Pancreas (tissue), 10 donors: ENCODE measurements around the gene GPAT3. TPM values are rescaled to one million over a fixed set of nuclear protein-coding genes. Genes with fewer than 3 reads are reported as not detected.

Experiments
- ATAC-seq, 4 donors: fragments of 200-7000 bp; cut with Tn5 transposase; one replicate each; pipeline versions ENCODE4 v1.8.0 to v1.9.1; 2020; ENCODE audit warnings: mild to moderate bottlenecking in 4 of 4, moderate library complexity in 4 of 4
- DNase-seq, 6 donors: peaks; one replicate each; pipeline ENCODE4 v3.0.0-alpha.2; 2020
- FAIRE-seq: peaks from 2 replicates; lab custom pipeline; 2012; peaks lifted over from hg19 to GRCh38; lab: Jason Lieb, UNC
- H3K27ac ChIP-seq, 4 donors: fragments of 200-600 bp; sonication (generic); 1 replicate in 3 of 4; 2 replicates in 1 of 4; pipeline versions ENCODE4 v1.5.0 to v1.8.0; 2020
- H3K27me3 ChIP-seq, 4 donors: fragments of 200-600 bp; one replicate each; pipeline ENCODE4 v1.8.0; 2021
- H3K36me3 ChIP-seq, 3 donors: fragments of 200-600 bp; sonication (generic) in 1 of 3; one replicate each; pipeline versions ENCODE4 v1.5.0 to v1.8.0; 2020 to 2021
- H3K4me1 ChIP-seq, 3 donors: fragments of 200-600 bp; one replicate each; pipeline ENCODE4 v1.8.0; 2021
- H3K4me3 ChIP-seq, 4 donors: fragments of 200-600 bp; sonication (generic) in 2 of 4; one replicate each; pipeline versions ENCODE4 v1.5.0 to v1.8.0; 2020 to 2021
- H3K9me3 ChIP-seq, 4 donors: fragments of 200-600 bp; one replicate each; pipeline ENCODE4 v1.8.0; 2021
- WGBS, 2 donors: extraction: QIAGEN DNeasy Blood & Tissue Kit; methylation state at CpG; one replicate each; pipeline ENCODE4 v1.1.7; 2013; 5-methylcytosine and 5-hydroxymethylcytosine counted together
- intact Hi-C, 3 donors: fragments of 100-400 bp; cut with DNase I; formaldehyde crosslinking; loops; one replicate each; pipeline versions ENCODE4 v1.11.1 to v1.14.2; 2022
- polyA plus RNA-seq, 2 donors: library from polyadenylated mRNA; stranded (reverse); fragments of 200-250 nt; gene quantifications; one replicate each; pipeline ENCODE4 v1.2.3, GENCODE V29; 2013
- total RNA-seq, 6 donors: library from RNA; stranded (reverse); fragmentation: NEBNext Ultra II Directional in 4 of 6; extraction: Animal tissue kit (Norgen Biotek cat#: 25700) in 4 of 6; gene quantifications; one replicate each; pipeline versions ENCODE4 v1.2.1 to v1.2.4, GENCODE V29; 2021 to 2023
- TF ChIP-seq, protein P1 (sequence below), 4 donors: fragments of 200-600 bp; sonication (generic) in 3 of 4; IDR thresholded peaks; one replicate each; pipeline versions ENCODE4 v1.5.0 to v1.8.0; 2021; ENCODE audit warnings: antibody characterized with exemption in 4 of 4
- donor health status: healthy with polysubstance abuse.
- donor health status: DM: no; HTN: no; CAD: no; lungs with moderate emphysema.
- donor health status: DM: no; HTN: no; CAD: no.
- donor health status: control.
- donor health status: control.
- donor health status: Bipolar disorder and iron deficiency.
- donor health status: DM: yes; HTN: yes; CAD: no.
- donor health status: DM: no; HTN: no; CAD: no.
- donor health status: DM: no; HTN: no; CAD: no.
- donor health status: DM: yes; HTN: yes; CAD: no.

Gene GPAT3
- total and polyA plus RNA-seq, 8 donors, result 0.23 to 2.0 (median 1.1) TPM

DNA sequence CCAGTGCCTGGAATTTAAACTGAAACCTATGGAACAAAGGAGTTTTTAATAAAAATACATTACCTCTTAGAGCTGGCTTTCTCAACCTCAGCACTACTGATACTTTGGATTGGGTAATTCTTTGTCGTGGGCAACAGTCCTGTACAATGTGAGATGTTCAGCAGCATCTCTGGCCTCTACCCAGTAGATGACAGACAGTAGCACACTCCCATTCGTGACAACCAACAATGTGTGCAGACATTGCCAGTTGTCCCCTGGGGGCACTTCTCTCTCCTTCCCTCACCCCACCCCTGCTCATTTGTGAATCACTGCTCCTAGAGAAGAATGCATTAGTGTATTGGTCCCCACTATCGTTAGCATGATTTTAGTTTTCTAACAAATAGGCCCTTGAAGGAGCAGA is 16.2 kb downstream of the GPAT3 start:
- no peaks in the 10 kb centered on the region for H3K9me3 ChIP-seq
- FAIRE-seq (no peak), ATAC-seq (no peak), DNase-seq (no peak)
- no peaks in the 10 kb centered on the region for H3K27me3 ChIP-seq
- H3K4me3 ChIP-seq, result no peak overlapping the region
- H3K36me3 ChIP-seq, result no peaks in the 10 kb centered on the region
- TF ChIP-seq, protein P1, sequence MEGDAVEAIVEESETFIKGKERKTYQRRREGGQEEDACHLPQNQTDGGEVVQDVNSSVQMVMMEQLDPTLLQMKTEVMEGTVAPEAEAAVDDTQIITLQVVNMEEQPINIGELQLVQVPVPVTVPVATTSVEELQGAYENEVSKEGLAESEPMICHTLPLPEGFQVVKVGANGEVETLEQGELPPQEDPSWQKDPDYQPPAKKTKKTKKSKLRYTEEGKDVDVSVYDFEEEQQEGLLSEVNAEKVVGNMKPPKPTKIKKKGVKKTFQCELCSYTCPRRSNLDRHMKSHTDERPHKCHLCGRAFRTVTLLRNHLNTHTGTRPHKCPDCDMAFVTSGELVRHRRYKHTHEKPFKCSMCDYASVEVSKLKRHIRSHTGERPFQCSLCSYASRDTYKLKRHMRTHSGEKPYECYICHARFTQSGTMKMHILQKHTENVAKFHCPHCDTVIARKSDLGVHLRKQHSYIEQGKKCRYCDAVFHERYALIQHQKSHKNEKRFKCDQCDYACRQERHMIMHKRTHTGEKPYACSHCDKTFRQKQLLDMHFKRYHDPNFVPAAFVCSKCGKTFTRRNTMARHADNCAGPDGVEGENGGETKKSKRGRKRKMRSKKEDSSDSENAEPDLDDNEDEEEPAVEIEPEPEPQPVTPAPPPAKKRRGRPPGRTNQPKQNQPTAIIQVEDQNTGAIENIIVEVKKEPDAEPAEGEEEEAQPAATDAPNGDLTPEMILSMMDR (IDR thresholded peaks at IDR 0.05), result no peak
- WGBS, 2 donors, result 62% methylated on average over 3 of the region's 3 CpGs
- intact Hi-C loops, result no loop called here
- H3K27ac ChIP-seq, result no peak overlapping the region
- peaks cover 0 to 5% (median 0%) of the 10 kb centered on the region in 3 donors for H3K4me1 ChIP-seq

DNA sequence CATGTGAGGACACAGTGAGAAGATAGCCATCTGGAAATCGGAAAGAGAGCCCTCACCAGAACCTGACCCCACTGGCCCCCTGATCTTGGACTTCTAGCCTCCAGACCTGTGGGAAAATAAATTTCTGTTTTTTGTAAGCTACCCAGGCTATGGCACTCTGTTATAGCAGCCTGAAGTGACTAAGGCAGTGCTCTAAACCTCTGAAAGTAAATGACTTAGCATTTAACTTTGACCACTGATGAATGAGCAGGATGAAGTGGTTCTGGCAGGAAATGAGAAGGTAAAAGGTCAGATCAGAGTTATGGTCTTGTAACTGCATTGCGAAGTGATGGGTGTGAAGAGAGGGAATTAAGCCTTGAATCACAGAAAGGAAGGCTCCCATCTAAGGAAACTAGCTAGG is 17.0 kb downstream of the GPAT3 start:
- Histone ChIP-seq H3K36me3 (no peaks in the 10 kb centered on the region), H3K4me1 (peaks cover 0 to 4% (median 0%) of the 10 kb centered on the region in 3 donors), H3K27ac (no peak overlapping the region), H3K9me3 (no peaks in the 10 kb centered on the region), H3K4me3 (no peak overlapping the region), H3K27me3 (no peaks in the 10 kb centered on the region)
- 67 to 71% methylated on average over 2 of the region's 2 CpGs for WGBS, 2 donors
- no peak for FAIRE-seq
- DNase-seq, result no peak
- intact Hi-C loops, result no loop called here
- TF ChIP-seq, protein P1 (IDR thresholded peaks at IDR 0.05), result no peak
- no peak for ATAC-seq

DNA sequence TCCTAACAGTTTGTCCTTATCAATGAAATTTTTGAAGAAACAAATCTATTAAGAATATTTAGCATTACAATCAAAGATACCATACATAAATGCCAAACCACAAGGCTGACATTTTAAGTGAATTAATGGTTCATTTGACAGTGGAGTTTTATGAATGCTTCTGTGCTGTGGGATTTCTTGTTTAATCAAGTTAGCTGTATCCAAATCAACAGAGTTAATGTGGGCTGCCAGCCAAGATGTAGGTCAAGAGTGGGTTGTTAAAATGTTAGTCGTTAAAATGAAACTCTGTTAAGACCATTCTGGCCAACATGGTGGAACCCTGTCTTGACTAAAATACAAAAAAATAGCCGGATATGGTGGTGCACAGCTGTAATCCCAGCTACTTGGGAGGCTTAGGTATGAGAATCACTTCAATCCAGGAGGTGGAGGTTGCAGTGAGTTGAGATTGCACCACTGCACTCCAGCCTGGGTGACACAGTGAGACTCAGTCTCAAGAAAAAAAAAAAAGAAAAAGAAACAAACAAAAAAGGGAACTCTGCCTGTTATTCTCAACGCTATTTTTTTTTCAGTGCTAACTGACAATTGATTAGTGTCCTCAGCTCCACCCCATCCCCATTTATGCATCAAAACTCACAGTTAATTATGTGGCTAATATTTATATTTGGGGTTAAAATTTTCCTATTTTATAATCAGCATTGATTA is 20.2 kb downstream of the GPAT3 start:
- H3K4me1 ChIP-seq, result no peaks in the 10 kb centered on the region
- WGBS, 2 donors, result 69 to 73% methylated on average over 3 of the region's 3 CpGs
- intact Hi-C loops, result no loop called here
- no peak overlapping the region for H3K27ac ChIP-seq
- no peak overlapping the region for H3K4me3 ChIP-seq
- no peaks in the 10 kb centered on the region for H3K27me3 ChIP-seq
- ATAC-seq (peak in 1 of 4 donors; percentile 13), FAIRE-seq (no peak), DNase-seq (no peak)
- TF ChIP-seq, protein P1 (IDR thresholded peaks at IDR 0.05), result no peak
- no peaks in the 10 kb centered on the region for H3K9me3 ChIP-seq
- H3K36me3 ChIP-seq, result no peaks in the 10 kb centered on the region

DNA sequence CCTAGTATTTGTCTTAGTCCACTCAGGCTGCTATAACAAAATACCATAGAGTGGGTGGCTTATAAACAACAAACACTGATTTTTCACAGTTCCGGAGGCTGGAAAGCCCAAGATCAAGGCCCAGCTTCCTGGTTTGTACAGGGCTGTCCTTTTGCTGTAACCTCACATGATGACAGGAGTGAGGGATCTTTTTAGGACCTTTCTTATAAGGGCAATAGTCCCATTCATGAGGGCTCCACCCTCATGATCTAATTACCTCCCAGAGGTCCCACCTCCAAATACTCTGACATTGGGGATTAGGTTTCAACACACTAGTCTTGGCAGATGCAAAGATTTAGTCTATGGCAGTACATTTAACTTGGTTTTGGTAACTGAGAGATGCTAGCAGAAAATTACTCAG is 20.9 kb downstream of the GPAT3 start:
- intact Hi-C loops, result no loop called here
- Histone ChIP-seq H3K36me3 (no peaks in the 10 kb centered on the region), H3K4me3 (no peak overlapping the region), H3K4me1 (no peaks in the 10 kb centered on the region), H3K27ac (no peak overlapping the region), H3K27me3 (no peaks in the 10 kb centered on the region), H3K9me3 (no peaks in the 10 kb centered on the region)
- no peak for ATAC-seq
- DNase-seq, result no peak
- TF ChIP-seq, protein P1 (IDR thresholded peaks at IDR 0.05), result no peak
- 96% methylated on average over 1 of the region's 1 CpG for WGBS, 2 donors
- no peak for FAIRE-seq

DNA sequence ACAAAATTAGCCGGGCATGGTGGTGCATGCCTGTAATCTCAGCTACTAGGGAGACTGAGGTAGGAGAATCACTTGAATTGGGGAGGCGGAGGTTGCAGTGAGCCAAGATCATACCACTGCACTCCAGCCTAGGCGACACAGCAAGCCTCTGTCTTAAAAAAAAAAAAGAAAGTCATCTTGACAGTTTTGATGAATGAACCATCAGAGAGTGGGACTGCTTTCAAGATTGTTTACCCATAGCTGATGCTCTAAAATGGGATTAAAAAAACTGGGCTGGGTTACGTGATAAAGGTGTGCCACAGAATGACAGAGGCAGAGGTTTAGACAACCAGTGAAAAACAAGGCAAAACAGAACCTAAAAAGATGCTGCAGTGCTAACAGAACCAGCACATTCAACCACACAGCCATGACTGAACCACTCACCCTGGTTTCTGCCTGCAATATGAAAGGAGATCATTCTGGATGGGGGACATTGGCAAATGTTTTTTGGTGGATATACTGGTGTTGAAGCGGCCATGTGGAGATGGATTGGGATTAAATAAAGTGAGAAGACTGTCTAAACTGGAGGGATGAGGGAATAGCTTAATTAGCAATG is 22.2 kb downstream of the GPAT3 start:
- Histone ChIP-seq H3K4me3 (no peak overlapping the region), H3K9me3 (no peaks in the 10 kb centered on the region), H3K27me3 (no peaks in the 10 kb centered on the region), H3K36me3 (no peaks in the 10 kb centered on the region), H3K4me1 (no peaks in the 10 kb centered on the region), H3K27ac (no peak overlapping the region)
- 83 to 92% methylated on average over 5 of the region's 5 CpGs for WGBS, 2 donors
- ATAC-seq (no peak), DNase-seq (no peak), FAIRE-seq (no peak)
- intact Hi-C loops, result no loop called here
- TF ChIP-seq, protein P1 (IDR thresholded peaks at IDR 0.05), result no peak
